Measurements from ENCODE around the gene SRGAP1. TPM values are rescaled to one million over a fixed set of nuclear protein-coding genes. Genes with fewer than 3 reads are reported as not detected.
"Not testable (repeated sequence)": the region's sequence is repeated elsewhere in the genome, so short reads cannot be mapped to it uniquely, and the experiment has no call there.

Gene SRGAP1
- total RNA-seq, 1 donor from 2014 or later = 2.2 TPM

- no peak for DNase-seq (ENCODE audit: missing footprints)
- ATAC-seq = no peak
- intact Hi-C loops (cut with DNase I) = no loop called here
These were observed 294.5 kb downstream of the SRGAP1 start for GRCh38 chr12:64139021-64139420.

- intact Hi-C loops (cut with DNase I) = no loop called here
- no peak for DNase-seq (ENCODE audit: missing footprints)
- ATAC-seq = no peak
These were observed 297.9 kb downstream of the SRGAP1 start for GRCh38 chr12:64142382-64142781.

- ATAC-seq (no peak), DNase-seq (ENCODE audit: missing footprints) (no peak)
- intact Hi-C loops (cut with DNase I) = no loop called here
These were observed 298.3 kb downstream of the SRGAP1 start for GRCh38 chr12:64142784-64143183.

GRCh38 chr12:64145226-64145625 lies 300.7 kb downstream of the SRGAP1 start:
- DNase-seq (ENCODE audit: missing footprints) (no peak), ATAC-seq (no peak)
- intact Hi-C loops (cut with DNase I) = no loop called here

GRCh38 chr12:64147011-64147631 lies 302.6 kb downstream of the SRGAP1 start:
- intact Hi-C loops (cut with DNase I) = no loop called here
- ATAC-seq = no peak
- DNase-seq (ENCODE audit: missing footprints) = no peak

- intact Hi-C loops (cut with DNase I) = no loop called here
- DNase-seq (ENCODE audit: missing footprints) = no peak
- no peak for ATAC-seq
These were observed 303.4 kb downstream of the SRGAP1 start for GRCh38 chr12:64147875-64148274.

GRCh38 chr12:64154677-64155076 lies 310.2 kb downstream of the SRGAP1 start:
- intact Hi-C loops (cut with DNase I) = no loop called here
- no peak for DNase-seq (ENCODE audit: missing footprints)
- ATAC-seq = no peak

GRCh38 chr12:64157110-64157509 lies 312.6 kb downstream of the SRGAP1 start:
- intact Hi-C loops (cut with DNase I) = no loop called here
- no peak for ATAC-seq
- DNase-seq (ENCODE audit: missing footprints) = no peak

- no peak for ATAC-seq
- intact Hi-C loops (cut with DNase I) = no loop called here
- DNase-seq (ENCODE audit: missing footprints) = no peak
These were observed 315.7 kb downstream of the SRGAP1 start for GRCh38 chr12:64160021-64160710.

- no peak for ATAC-seq
- no peak for DNase-seq (ENCODE audit: missing footprints)
- intact Hi-C loops (cut with DNase I) = no loop called here
These were observed 316.2 kb downstream of the SRGAP1 start for GRCh38 chr12:64160711-64161060.

- intact Hi-C loops (cut with DNase I); DNase-seq (ENCODE audit: missing footprints); ATAC-seq: not testable (repeated sequence)
These were observed 322.1 kb downstream of the SRGAP1 start for GRCh38 chr12:64166606-64167005.

GRCh38 chr12:64167041-64167440 lies 322.5 kb downstream of the SRGAP1 start:
- DNase-seq (ENCODE audit: missing footprints); intact Hi-C loops (cut with DNase I); ATAC-seq: not testable (repeated sequence)

- DNase-seq (ENCODE audit: missing footprints) (no peak), ATAC-seq (no peak)
- intact Hi-C loops (cut with DNase I) = loop anchor here (10.0 kb wide), 1 partner anchor 65 kb away; no protein-coding TSS in a partner anchor
These were observed 325.5 kb downstream of the SRGAP1 start for GRCh38 chr12:64170024-64170423.

- intact Hi-C loops (cut with DNase I) = loop anchor here (10.0 kb wide), 1 partner anchor 66 kb away; no protein-coding TSS in a partner anchor
- DNase-seq (ENCODE audit: missing footprints) (no peak), ATAC-seq (no peak)
These were observed 326.2 kb downstream of the SRGAP1 start for GRCh38 chr12:64170730-64171129.

GRCh38 chr12:64171715-64172114 lies 327.2 kb downstream of the SRGAP1 start:
- intact Hi-C loops (cut with DNase I) = loop anchor here (10.0 kb wide), 1 partner anchor 67 kb away; no protein-coding TSS in a partner anchor
- ATAC-seq (no peak), DNase-seq (ENCODE audit: missing footprints) (no peak)

GRCh38 chr12:64172143-64172970 lies 327.9 kb downstream of the SRGAP1 start:
- intact Hi-C loops (cut with DNase I) = loop anchor here (10.0 kb wide), 1 partner anchor 68 kb away; no protein-coding TSS in a partner anchor

GRCh38 chr12:64173456-64173855 lies 329.0 kb downstream of the SRGAP1 start:
- intact Hi-C loops (cut with DNase I) = loop anchor here (10.0 kb wide), 1 partner anchor 69 kb away; no protein-coding TSS in a partner anchor
- DNase-seq (ENCODE audit: missing footprints) = no peak
- ATAC-seq = no peak

More at GRCh38 chr12:64172143-64172970, 327.9 kb downstream of the SRGAP1 start:
- DNase-seq (ENCODE audit: missing footprints) (no peak), ATAC-seq (no peak)

- ATAC-seq (peak; percentile 42), DNase-seq (ENCODE audit: missing footprints) (no peak)
- intact Hi-C loops (cut with DNase I) = loop anchor here (10.0 kb wide), 1 partner anchor 71 kb away; no protein-coding TSS in a partner anchor
These were observed 330.9 kb downstream of the SRGAP1 start for GRCh38 chr12:64175254-64175945.

GRCh38 chr12:64177001-64177400 lies 332.5 kb downstream of the SRGAP1 start:
- intact Hi-C loops (cut with DNase I) = loop anchor here (10.0 kb wide), 1 partner anchor 72 kb away; no protein-coding TSS in a partner anchor

More at GRCh38 chr12:64177001-64177400, 332.5 kb downstream of the SRGAP1 start:
- ATAC-seq (no peak), DNase-seq (ENCODE audit: missing footprints) (no peak)

All from Right ventricle myocardium inferior (tissue), 1 donor.